ENCODE data around the gene KCNK15.
"Not testable (repeated sequence)": the region's sequence is repeated elsewhere in the genome, so short reads cannot be mapped to it uniquely, and the experiment has no call there.

The KCNK15 gene

DNA sequence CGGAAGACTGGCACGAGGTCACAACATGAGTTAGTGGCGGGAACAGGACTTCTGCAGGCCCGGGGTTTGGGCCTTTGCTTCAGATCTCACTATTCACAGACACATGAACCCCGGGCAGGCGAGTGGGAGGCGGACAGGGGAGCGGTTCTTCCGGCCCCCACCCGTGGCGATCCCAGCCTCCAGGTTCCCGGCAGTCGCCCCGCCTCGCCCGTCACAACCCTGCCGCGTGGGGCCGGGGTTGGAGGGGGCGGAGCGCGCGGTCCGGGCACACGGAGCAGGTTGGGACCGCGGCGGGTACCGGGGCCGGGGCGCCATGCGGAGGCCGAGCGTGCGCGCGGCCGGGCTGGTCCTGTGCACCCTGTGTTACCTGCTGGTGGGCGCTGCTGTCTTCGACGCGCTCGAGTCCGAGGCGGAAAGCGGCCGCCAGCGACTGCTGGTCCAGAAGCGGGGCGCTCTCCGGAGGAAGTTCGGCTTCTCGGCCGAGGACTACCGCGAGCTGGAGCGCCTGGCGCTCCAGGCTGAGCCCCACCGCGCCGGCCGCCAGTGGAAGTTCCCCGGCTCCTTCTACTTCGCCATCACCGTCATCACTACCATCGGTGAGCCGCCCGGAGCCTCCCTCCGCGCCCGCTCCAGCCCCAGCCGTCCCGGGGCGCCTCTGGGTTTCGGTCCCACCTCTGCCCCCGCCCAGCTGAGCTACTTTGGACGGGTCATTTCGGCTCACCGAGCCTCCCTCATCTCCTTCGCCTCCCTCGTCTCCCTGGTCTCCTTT lies at the start of gene KCNK15:
Gene KCNK15 (plus strand): TSS at position 268 of the 769 bp plus-strand sequence. CDS start 46 bp downstream, at position 314.
- DNase-seq: peak in 7 of 58 donors; percentile 11 to 28 (median 22)

DNA sequence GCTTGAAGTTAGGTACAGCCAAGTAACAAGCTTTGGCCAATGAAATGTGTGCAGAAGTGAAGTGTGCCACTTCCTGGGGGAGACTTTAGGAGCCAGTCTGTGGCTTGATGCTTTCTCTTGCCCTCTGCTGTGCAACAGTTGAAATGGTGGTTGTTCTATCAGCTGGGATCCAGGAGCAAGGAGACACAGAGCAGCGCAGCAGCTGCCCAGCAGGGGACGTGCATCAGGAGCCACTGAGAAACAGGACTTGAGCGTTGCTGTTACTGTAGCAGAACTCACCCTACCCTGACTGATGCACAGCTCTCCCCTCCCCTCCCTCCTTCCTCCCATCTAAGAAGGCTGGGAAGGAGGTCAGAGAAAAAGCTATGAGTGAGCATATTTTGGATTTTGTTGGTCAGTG lies 49.4 kb upstream of the KCNK15 start:
- no peak for DNase-seq

DNA sequence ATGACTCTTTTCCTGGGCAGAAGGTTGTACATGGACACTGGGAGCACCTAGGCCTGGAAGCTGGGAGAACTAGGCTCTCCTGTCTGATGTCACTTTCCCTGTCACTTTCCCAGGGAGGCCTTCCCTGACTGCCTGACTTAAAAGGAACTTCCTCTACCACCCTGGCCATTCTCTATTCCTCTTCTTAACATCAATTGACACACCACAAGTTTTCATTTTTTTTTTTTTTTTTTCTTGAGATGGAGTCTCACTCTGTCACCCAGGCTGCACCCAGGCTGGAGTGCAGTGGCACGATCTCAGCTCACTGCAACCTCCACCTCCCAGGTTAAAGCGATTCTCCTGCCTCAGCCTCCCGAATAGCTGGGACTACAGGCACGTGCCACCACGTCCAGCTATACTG lies 48.6 kb upstream of the KCNK15 start:
- not testable (repeated sequence) for DNase-seq

DNA sequence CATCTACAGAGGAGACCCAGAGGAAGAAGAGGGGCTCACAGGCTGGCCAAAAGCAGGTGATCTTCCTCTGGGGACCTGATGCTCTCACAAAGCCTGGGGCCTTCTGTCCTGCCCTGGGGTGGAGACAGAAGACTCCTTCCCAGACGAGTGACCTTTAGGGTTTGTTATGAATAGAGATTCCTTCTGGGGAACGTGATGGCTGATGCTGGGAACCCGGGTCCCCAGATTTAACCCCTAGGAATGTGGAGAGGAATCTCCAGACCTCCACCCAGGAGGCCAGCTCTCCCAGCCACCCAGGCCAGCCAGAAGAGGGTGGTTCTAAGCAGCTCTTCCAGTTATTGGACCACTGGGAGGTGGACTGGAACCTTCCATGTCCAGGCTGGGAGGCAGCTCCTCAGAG lies 47.3 kb upstream of the KCNK15 start:
- DNase-seq: no peak

DNA sequence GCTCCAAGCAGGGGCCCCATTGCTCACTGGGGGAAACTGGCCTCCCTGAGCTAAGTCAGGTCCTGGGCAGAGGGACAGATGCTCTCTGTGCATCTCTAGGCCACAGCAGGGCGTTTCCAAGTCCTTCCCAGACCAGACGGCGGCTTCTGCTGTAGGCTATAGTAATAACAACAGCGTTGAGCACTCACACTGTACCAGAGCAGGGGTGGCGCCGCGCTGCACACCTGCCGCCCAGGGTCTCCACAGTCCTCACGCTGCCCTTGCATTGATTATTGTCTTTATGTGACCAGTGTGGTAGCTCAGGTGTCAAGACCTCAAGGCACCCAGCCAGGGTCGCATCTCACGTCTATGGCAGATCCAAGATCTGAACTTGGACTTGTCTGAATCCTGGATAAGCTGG lies 45.4 kb upstream of the KCNK15 start:
- no peak for DNase-seq

DNA sequence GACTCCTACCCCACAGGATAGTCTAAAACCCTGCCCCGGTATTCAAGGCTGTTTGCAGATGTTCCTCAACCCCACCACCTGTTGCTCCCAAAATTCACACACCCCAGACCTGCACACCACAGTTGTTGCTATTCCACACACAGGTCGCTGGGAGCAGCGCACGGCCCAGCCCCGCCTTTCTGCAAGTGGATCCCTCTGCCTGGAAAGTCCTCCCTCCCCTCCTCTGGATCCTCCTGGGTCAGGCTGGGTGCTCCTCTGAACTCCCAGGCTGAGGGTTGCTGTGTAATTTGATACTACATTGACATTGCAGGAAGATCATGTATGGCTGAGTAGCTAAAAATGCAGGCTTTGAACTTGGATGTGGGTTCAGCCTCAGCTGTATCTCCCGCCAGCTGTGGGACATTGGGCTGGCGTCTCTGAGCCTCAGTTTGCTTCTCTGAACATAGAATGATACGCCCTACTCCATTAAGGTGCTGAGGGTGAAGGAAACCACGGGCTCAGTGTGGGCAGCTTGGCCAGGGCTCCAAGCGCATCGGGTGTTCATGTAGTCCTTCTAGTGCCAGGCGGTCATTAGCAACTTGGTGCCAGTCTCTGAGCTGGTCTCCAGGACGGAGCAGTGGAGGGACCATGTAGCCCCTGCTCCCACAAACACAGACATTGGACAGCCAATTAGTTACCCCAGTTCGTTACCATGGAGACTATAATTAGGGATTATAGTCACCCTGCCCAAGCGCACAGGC lies 44.4 kb upstream of the KCNK15 start:
- DNase-seq: no peak

DNA sequence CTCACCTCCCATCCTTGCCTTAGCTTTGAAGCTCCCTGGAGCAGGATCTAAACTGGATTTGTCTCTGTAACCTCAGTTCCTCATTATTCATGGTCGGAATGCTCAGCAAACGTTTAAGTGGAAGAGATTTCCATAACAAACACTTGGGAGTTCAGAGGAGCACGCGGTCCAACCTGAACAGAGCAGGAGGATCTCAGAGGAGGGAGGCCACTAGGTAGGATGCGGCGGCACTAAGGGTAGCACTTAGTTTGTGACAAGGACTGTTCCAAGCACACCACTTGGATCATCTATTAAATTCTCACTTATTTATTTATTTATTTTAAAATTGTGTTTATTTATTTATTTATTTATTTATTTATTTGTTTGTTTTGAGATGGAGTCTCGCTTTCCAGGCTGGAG lies 43.8 kb upstream of the KCNK15 start:
- no peak for DNase-seq

DNA sequence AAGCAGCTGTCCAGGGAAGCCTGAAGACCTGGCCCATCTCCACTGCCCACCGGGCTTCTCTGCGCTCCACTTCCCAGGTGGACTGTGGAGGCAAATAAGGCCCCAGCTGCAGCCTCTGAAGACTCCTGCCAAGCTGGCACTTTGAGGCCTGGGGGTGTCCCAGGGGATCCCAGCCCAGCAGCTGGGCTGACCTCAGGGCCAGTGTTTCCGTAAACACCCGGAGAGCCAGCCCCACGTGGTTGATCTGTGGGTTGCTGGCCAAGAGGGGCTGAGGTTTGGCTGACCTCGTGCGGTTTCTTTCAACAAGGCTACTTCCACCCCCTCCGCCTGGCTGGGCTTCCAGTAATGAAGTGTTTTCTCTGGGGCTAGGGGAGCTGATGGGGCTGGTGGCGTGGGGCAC lies 42.9 kb upstream of the KCNK15 start:
- DNase-seq: peak in 55 of 58 donors; percentile 25 to 92 (median 79)

DNA sequence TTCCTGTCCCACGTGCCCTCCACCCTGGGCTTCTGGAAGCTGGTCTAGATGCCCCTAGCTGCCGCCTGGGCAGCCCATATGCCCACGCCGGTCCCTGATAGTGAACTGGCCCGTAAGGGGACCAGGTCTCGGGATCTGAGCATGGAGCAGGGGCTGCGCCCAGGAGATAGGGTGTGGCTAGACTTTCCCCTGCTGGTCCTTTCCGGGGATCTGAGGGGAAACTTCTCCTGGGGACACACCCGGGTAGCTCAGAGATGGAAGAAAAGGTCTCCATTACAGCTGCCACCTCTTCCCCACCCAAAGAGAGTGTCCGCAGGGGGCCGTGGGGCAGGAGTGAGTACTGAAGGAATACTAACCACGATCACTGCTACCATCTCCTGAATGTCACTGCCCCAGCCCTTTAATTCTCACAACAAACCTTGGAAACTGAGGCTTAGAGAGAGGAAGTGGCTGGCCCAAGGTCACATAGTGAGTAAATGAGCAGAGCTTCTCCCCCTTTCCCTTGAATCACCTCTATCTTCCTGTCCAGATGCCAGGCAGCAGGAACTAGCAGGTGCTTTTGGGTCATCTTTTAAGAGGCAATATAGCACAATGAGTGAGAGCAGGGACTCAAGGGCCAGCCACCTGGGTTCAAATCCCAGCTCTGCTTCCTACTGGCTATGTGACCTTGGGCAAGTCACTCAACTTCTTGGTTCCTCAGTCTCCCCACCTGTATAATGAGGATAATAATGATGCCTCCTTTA lies 42.3 kb upstream of the KCNK15 start:
- no peak for DNase-seq

DNA sequence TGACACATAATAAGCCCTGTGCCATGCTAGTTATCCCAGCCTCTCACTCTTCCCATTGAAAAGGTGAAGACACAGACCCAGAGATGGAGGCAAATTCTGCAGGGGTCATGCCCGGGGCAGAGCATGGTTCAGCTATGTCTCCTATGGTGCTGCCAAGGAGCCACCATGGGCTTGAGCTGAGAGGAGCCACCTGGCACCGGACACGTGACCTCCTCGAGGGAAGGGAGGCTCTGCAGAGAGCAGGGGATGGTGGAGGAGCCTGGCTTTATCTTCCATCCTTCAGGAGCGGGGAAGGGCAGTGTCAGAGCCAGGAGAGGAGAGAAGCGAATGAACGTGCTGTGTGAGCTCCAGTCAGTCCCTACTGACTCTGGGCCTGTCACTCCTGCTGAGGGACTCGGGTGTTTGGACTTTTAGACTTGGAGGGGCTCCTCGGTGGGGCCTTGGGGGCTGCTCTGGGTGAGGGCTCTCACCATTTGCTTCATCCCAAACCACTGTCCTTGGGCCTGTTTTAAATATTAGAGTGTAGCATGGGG lies 41.6 kb upstream of the KCNK15 start:
- DNase-seq: no peak

DNA sequence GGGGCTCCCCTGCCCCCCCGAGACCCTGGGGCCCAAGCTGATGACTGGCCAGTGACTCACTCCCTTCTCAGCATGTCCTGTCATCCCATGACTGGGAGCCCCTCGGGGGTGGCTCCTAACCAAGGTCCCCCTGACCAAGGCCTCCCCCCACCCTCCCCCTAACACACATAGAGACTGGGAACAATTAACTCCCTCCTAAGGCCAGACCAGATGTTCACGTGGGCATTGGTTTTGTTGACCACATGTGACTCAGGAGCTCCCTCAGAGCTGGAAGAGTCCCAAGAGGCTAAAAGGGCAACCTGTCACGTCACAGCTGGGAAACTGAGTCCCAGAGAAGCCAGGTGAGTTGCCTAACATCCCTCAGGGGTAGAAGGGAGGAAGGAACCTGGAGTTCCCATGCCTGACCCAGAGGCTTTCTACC lies 41.1 kb upstream of the KCNK15 start:
- no peak for DNase-seq

DNA sequence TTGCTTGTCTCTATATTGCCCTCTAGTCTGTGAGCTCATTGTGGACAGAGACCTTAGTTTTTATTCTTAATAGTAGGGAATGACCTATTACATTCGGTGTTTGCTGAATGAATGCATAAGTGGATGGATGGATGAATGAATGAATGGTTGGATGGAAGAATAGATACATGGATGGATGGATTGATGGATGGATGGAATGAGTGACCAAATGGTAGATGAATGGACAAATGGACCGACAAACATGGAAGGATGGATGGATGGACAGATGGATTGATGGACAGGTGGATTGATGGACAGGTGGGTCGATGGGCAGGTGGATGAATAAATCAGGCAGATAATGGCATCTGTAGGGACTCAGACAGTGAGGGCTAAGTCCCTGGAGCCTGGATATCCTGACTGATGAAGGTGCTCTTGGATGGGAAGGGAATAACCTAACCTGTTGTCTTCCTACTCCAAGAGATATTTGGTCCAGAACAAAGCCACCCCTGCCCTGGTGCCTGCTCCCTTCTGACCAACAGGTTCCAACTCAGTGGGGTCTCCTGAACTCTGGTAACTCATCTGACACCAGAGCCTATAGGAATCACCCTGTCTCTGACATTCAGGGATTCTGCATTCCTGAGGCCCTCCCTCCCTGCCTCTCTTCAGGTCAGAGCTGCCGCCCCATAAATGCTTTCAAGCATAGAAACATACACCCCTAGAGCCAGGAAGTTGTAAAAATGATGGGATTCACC lies 40.1 kb upstream of the KCNK15 start:
- DNase-seq: no peak

DNA sequence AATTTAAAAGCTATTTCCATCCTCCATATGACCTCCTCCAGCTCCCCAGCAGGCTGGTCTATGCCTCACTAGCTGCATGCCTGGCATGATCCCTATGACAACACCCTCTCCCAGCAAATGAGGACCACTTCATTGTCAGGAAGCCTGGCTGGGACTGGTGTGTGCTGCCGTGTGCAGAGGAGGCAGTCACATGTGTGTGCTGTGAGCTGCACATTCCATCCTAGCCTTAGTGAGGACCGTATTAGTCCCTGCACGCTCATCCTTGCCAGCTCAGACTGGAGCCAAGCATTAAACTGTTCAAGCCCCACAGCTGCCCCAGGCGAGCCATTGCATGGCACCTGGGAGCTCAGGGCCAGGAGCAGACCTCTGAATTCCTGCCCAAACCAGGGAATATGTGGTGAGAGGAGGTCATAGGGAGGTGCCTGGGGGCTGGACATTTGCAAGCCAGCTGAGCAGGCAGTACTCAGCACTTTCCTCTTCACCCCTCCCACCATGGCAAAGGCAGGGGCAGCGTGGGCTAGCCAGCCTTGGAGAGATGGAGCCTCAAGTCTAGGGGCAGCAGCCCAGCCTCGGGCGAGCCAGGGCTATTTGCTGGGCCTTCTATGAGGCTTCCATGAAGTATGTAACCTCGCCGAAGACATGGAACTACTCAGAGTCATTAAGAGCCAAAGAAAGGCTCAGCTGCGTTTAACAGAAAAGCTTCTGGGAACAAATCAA lies 39.2 kb upstream of the KCNK15 start:
- peak in 1 of 58 donors; percentile 19 for DNase-seq

DNA sequence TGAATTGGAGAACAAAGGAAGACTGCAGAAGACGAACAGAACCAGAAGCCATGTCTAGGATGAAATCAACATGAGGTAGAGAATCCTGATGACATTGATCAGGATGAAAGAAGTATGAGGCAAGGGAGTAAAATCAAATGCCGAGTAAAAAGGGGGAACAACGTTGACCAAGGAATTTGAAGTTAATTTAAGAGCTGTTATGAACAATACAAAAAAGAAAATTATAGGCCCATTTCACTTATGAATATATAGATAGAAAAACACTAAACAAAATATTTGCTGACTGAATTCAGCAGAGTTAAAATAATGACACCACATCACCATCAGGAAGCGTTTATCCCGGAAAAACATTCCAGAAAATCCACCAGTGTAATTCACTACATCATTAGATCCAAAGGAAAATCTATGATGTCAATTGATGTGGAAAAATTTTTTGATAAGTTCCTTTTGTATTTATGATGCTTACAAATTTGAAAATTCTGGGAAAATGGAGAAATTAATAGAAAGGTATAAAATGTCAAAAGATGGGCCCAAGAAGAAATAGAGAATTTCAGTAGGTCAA lies 38.6 kb upstream of the KCNK15 start:
- no peak for DNase-seq

DNA sequence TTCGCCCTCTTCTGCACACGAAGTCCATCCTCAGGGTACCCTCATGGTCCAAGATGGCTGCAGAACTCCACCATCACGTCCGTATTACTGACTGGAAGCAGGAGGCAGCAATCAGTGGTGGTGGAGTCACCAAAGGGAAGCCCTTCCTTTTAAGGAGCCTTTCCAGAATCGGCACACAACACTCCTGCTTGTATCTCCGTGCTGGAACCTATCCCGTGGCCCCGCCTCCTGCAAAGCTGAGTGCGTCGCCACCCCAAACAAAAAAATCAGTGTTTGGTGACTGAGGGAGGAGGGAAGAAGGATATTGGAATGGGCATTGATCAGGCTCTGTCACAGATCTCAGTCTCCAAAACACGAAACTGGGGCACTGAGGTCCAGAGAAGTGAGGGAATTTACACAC lies 36.3 kb upstream of the KCNK15 start:
- no peak for DNase-seq

DNA sequence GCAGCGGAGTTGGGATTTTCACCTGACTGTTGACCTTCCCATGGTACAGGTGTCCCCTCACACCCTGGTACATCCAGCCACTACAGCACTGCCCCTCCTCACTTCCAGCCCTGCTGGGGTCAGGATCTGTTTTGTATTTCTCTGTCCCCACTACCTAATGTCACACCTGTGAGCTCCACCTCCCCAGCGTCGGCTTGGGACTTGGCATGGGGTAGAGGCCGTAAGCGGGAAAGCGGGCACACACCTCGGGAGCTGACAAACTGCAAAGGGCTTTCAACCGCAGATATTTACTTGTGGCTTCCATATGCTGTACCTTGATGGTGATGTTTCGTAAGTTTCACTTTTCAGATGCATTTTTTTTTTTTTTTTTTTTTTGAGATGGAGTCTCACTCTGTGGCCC lies 35.9 kb upstream of the KCNK15 start:
- DNase-seq: no peak

DNA sequence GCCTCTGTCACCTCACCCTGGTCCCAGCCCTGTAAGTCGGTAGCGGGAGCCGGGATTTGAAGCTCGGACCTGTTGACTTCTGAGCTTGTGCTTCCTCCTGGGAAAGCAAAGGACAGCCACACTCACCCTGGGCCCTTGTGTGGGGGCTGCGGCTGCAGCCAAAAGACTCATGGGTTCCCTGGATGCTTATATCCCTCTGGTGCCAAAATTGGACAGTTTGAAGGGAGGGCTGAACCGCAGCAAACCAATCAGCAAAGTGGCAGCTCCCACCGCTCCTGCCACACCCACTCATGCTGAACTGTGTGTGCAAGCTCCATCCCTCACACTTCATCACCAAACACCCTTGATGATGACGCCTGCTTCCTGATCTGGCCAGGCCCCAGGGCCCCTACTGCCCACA lies 34.4 kb upstream of the KCNK15 start:
- DNase-seq: no peak

DNA sequence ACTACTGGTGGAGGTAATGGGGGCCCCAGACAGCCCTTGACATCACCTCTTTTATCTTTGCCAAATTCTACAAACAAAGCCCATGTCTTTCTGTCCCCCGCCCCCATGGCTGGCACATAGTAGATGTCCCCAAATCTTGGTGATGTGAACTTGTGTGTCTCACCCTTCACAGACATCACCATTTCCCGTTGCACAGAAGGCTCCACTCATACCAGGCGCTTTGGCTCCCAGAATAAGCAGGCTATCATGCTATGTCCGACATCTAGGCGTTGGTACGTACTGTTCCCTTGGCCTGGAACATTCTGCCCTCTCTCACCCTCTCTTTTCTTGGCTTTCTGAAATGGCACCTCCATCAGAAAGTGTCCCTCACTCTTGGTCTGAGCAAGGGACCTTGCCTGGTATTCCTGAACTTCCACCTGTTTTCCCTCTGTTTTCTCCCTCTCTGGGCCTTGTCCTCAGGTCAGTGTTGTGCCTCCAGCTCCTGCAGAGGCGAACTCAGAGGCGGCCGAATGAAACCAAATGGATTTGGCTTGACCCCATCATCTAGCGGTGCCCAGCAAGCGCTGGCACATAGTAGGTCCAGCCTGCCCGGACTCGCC lies 31.5 kb upstream of the KCNK15 start:
- no peak for DNase-seq

DNA sequence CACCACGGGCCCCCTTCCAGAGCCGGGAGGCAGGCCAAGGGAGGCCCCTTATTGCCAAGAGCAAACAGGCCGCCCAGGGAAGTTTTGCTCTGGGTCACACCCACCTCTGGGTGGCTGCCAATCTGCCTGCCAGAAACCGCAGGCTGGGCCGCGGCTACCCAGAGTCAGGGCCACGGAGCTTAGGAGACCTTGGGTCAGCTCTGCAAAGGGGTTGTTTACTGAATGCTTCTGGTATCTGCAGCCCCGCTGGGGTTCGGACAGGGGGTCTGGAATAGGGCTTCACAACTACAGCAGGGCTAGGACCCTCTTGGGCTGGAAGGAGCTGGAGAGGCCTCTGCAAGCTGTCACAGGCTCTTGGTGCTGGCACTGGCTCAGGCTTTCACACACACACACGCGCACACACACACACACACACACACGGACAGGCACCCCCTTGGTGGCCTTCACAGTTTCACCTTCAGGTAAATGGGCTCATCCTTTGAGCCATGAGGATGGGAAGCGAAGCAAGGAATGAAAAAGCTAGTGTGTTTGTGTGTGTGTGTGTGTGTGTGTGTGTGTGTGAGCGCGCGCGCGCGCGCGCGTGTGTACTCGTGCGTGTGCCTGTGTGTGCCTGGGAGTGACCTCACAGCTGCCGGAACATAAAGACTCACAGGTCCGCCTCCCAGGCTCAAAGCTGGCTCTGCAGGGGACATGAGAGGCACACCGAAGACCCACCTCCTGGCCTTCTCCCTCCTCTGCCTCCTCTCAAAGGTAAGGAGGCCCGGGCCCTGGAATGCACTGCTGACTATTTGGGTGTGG lies 30.8 kb upstream of the KCNK15 start, which contains the start of gene CCN5:
Gene CCN5 (plus strand): TSS at position 669 of the 798 bp plus-strand sequence. CDS start 22 bp downstream, at position 691.
- DNase-seq: peak in 50 of 58 donors; percentile 5 to 81 (median 54)

Data from anterior cingulate cortex (tissue), 58 donors.